Measurements from ENCODE around the gene ZXDC. TPM values are rescaled to one million over a fixed set of nuclear protein-coding genes. Genes with fewer than 3 reads are reported as not detected.

ZXDC gene
- total and polyA plus RNA-seq, 7 donors, result 10.6 to 39.5 (median 30.3) TPM

- no peaks in the 10 kb centered on the region for H3K9me3 ChIP-seq
- intact Hi-C loops (cut with DNase I), result loop anchor here (5.0 to 10.0 kb wide), 3 partner anchors 118 to 210 kb away; partner anchors contain the start of gene KLF15 (in 1 of the 2)
- peaks cover 62% of the 10 kb centered on the region for H3K4me1 ChIP-seq
- H3K27ac ChIP-seq, result peak overlapping the region; percentile 96
- ATAC-seq (peak; percentile 62 to 73 (median 70)), DNase-seq (peak; percentile 84 to 92)
- WGBS, 3 donors, result 13 to 24% (median 21%) methylated on average over 8 of the region's 8 CpGs
- TF ChIP-seq CTCF (IDR thresholded peaks at IDR 0.05), result peak; percentile 23
- H3K27me3 ChIP-seq (ENCODE audit: insufficient read depth in 3 of 3, low read length in 2 of 3), result no peaks in the 10 kb centered on the region
- H3K36me3 ChIP-seq (ENCODE audit: insufficient read depth in 1 of 2, low read depth in 1 of 2), result peaks cover 13 to 51% of the 10 kb centered on the region in 2 donors
- H3K4me3 ChIP-seq, result peak overlapping the region; percentile 87
Measured at GRCh38 chr3:126472277-126473006, 3.2 kb downstream of the ZXDC start.

GRCh38 chr3:126469479-126469878 lies 6.2 kb downstream of the ZXDC start:
- Histone ChIP-seq H3K4me3 (no peak overlapping the region), H3K4me1 (peaks cover 87% of the 10 kb centered on the region), H3K27me3 (ENCODE audit: insufficient read depth in 3 of 3, low read length in 2 of 3) (no peaks in the 10 kb centered on the region), H3K27ac (peak overlapping the region; percentile 96), H3K36me3 (ENCODE audit: insufficient read depth in 1 of 2, low read depth in 1 of 2) (peaks cover 13 to 81% of the 10 kb centered on the region in 2 donors), H3K9me3 (no peaks in the 10 kb centered on the region)
- intact Hi-C loops (cut with DNase I), result no loop called here
- no peak for TF ChIP-seq CTCF (IDR thresholded peaks at IDR 0.05)
- ATAC-seq (no peak), DNase-seq (peak in 1 of 2 donors; percentile 40)
- 92 to 98% (median 92%) methylated on average over 11 of the region's 11 CpGs for WGBS, 3 donors

GRCh38 chr3:126468028-126468891 lies 7.4 kb downstream of the ZXDC start:
- DNase-seq, result peak in 1 of 2 donors; percentile 55
- intact Hi-C loops (cut with DNase I), result no loop called here
- Histone ChIP-seq H3K9me3 (no peaks in the 10 kb centered on the region), H3K36me3 (ENCODE audit: insufficient read depth in 1 of 2, low read depth in 1 of 2) (peaks cover 15 to 90% of the 10 kb centered on the region in 2 donors), H3K27me3 (ENCODE audit: insufficient read depth in 3 of 3, low read length in 2 of 3) (no peaks in the 10 kb centered on the region), H3K4me3 (no peak overlapping the region), H3K27ac (peak overlapping the region; percentile 96), H3K4me1 (peaks cover 87% of the 10 kb centered on the region)
- 54 to 80% (median 58%) methylated on average over 13 of the region's 13 CpGs for WGBS, 3 donors
- ATAC-seq, result peak; percentile 24 to 59 (median 48)
- no peak for TF ChIP-seq CTCF (IDR thresholded peaks at IDR 0.05)

- intact Hi-C loops (cut with DNase I), result no loop called here
- Histone ChIP-seq H3K9me3 (no peaks in the 10 kb centered on the region), H3K4me3 (no peak overlapping the region), H3K4me1 (peaks cover 87% of the 10 kb centered on the region), H3K27me3 (ENCODE audit: insufficient read depth in 3 of 3, low read length in 2 of 3) (no peaks in the 10 kb centered on the region), H3K27ac (peak overlapping the region; percentile 96), H3K36me3 (ENCODE audit: insufficient read depth in 1 of 2, low read depth in 1 of 2) (peaks cover 15 to 90% of the 10 kb centered on the region in 2 donors)
- TF ChIP-seq CTCF (IDR thresholded peaks at IDR 0.05), result no peak
- DNase-seq, result peak in 1 of 2 donors; percentile 8
- no peak for ATAC-seq
- WGBS, 3 donors, result 75 to 81% (median 77%) methylated on average over 8 of the region's 8 CpGs
Measured at GRCh38 chr3:126467611-126467955, 8.1 kb downstream of the ZXDC start.

Data from psoas muscle (tissue), 8 donors.